ENCODE data around the gene UNC5A. TPM values are rescaled to one million over a fixed set of nuclear protein-coding genes. Genes with fewer than 3 reads are reported as not detected.
A peak's percentile ranks its signal among the peaks of the same experiment; 100 is the strongest.

UNC5A gene
- total and polyA plus RNA-seq, 9 of the 15 experiments (the other 6 are each of a cell fraction or from before 2014, with no cell fraction given) = not detected

GRCh38 chr5:176837707-176838115, 27.4 kb downstream of the UNC5A start (continued):
- TF ChIP-seq ZNF740 (CRISPR knock-in tag; IDR thresholded peaks at IDR 0.05) = peak; percentile 85
- no peak; a peak in 1 of 4 replicates for TF ChIP-seq ZNF740 (tag; IDR thresholded peaks at IDR 0.05)
- no peak for TF ChIP-seq NFE2 (IDR thresholded peaks at IDR 0.05; ENCODE audit: low read depth)
- TF ChIP-seq TAF7 (tag; IDR thresholded peaks at IDR 0.05) = no peak
- no peak for TF ChIP-seq ID3 (CRISPR knock-in tag; IDR thresholded peaks at IDR 0.05)
- TF ChIP-seq ID3 (tag; IDR thresholded peaks at IDR 0.05) = peak; percentile 92
- TF ChIP-seq SP2 (IDR thresholded peaks at IDR 0.05; ENCODE audit: extremely low read depth, low read depth, low read length, poor library complexity, severe bottlenecking) = no peak
- TF ChIP-seq ZNF395 (CRISPR knock-in tag; IDR thresholded peaks at IDR 0.05) = peak; percentile 99
- TF ChIP-seq MLLT1 (IDR thresholded peaks at IDR 0.05) = no peak
- no peak for TF ChIP-seq BCLAF1 (IDR thresholded peaks at IDR 0.05; ENCODE audit: borderline replicate concordance in 1 of 2, control insufficient read depth in 1 of 2, low read depth in 2 of 2, low read length in 1 of 2)
- TF ChIP-seq ZNF512 (tag; IDR thresholded peaks at IDR 0.05) = no peak
- TF ChIP-seq YY1 (IDR thresholded peaks at IDR 0.05; ENCODE audit: borderline replicate concordance in 1 of 3, control insufficient read depth in 1 of 3, extremely low read depth in 1 of 3, insufficient read depth in 3 of 3, insufficient read length in 1 of 3, insufficient replicate concordance in 2 of 3, low read depth in 1 of 3, low read length in 2 of 3) = peak in 1 of 3 experiments; percentile 51
- no peak for TF ChIP-seq CLOCK (CRISPR knock-in tag; IDR thresholded peaks at IDR 0.05; ENCODE audit: borderline replicate concordance)
